Measurements from ENCODE around the gene DYNC1LI2.
A peak's percentile ranks its signal among the peaks of the same experiment; 100 is the strongest.

DYNC1LI2 gene

DNA sequence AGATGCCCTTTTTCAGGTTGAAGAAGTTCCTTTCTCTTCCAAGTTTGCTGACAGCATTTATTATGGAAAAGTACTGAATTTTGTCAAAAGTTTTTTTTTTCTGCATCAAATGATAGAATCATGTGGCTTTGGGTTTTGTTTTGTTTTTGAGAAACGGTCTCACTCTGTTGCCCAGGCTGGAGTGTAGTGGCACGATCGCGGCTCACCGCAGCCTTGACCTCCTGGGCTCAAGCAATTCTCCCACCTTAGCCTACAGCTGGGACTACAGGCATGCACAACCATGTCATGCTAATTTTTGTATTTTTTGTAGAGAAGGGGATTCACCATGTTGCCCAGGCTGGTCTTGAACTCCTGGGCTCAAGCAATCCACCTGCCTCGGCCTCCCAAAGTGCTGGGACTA, 62.1 kb downstream of the DYNC1LI2 start:
- ChIA-PET POLR2A (no interaction called here), CTCF (no interaction called here)
- no peak overlapping the region for H3K27ac ChIP-seq (ENCODE audit: extremely low read depth, low read depth, low read length)
- peaks cover 0 to 10% of the 10 kb centered on the region in 2 experiments; a peak in 1 of 3 replicates for H3K36me3 ChIP-seq (ENCODE audit: control insufficient read depth in 2 of 2, insufficient read depth in 1 of 2, low read length in 2 of 2)
- H3K9me3 ChIP-seq (ENCODE audit: control insufficient read depth, insufficient read depth, low read depth, low read length), result no peaks in the 10 kb centered on the region
- TF ChIP-seq YY2 (tag by site-specific recombination; IDR thresholded peaks at IDR 0.05) (no peak), ZNF426 (tag by site-specific recombination; IDR thresholded peaks at IDR 0.05) (no peak), ZNF624 (tag by site-specific recombination; IDR thresholded peaks at IDR 0.05) (no peak), ZSCAN23 (tag by site-specific recombination; IDR thresholded peaks at IDR 0.05) (no peak)
- TF ChIP-seq, protein P1, sequence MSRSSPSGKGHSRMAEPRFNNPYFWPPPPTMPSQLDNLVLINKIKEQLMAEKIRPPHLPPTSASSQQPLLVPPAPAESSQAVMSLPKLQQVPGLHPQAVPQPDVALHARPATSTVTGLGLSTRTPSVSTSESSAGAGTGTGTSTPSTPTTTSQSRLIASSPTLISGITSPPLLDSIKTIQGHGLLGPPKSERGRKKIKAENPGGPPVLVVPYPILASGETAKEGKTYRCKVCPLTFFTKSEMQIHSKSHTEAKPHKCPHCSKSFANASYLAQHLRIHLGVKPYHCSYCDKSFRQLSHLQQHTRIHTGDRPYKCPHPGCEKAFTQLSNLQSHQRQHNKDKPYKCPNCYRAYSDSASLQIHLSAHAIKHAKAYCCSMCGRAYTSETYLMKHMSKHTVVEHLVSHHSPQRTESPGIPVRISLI (tag by site-specific recombination; IDR thresholded peaks at IDR 0.05), result no peak
- H3K4me3 ChIP-seq (ENCODE audit: low read depth, low read length), result no peak overlapping the region
- H3K4me1 ChIP-seq (ENCODE audit: control insufficient read depth, insufficient read depth, low read length), result peaks cover 6% of the 10 kb centered on the region; the same call in 1 of the 2 replicates

DNA sequence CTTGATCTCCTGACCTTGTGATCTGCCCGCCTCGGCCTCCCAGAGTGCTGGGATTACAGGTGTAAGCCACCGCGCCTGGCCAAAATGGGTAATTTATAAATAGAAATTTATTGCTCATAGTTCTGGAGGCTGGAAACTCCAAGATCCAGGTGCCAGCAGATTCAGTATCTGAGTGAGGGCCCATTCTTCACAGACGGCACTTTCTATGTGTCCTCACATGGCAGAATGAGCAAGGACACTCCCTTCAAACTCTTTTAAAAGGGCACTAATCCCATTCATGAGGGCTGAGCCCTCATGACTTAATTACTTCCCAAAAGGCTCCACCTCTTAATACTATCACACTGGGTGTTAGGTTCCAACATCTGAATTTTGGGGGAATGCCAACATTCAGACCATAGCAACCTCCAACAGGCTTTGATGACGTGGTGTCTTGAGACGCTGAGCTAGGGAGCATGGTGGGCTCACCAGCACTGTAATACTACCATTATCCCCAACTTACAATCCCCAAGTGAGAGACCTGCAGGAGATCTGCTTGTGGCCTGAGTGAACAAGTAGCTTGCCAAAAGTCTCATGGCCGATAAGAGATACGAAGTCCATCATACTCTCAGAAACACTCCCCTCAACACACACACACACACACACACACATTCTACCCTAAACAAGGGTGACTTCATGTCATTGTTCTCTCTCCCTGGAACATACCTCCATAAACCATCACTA, 63.3 kb downstream of the DYNC1LI2 start:
- H3K4me1 ChIP-seq (ENCODE audit: control insufficient read depth, insufficient read depth, low read length), result peaks cover 6% of the 10 kb centered on the region; the same call in 1 of the 2 replicates
- no peak overlapping the region for H3K4me3 ChIP-seq (ENCODE audit: low read depth, low read length)
- POLR2A ChIA-PET, result interaction anchor here (0.7 kb wide), 1 partner anchor 12 kb away, joined by 6 read pairs; no protein-coding TSS in a partner anchor
- H3K27ac ChIP-seq (ENCODE audit: extremely low read depth, low read depth, low read length), result no peak overlapping the region
- CTCF ChIA-PET, result interaction anchor here (0.6 to 1.0 kb wide), 2 partner anchors 25 to 85 kb away, joined by 3 to 4 read pairs; no protein-coding TSS in a partner anchor
- H3K36me3 ChIP-seq (ENCODE audit: control insufficient read depth in 2 of 2, insufficient read depth in 1 of 2, low read length in 2 of 2), result peaks cover 0 to 4% of the 10 kb centered on the region in 2 experiments; a peak in 1 of 3 replicates
- no peaks in the 10 kb centered on the region for H3K9me3 ChIP-seq (ENCODE audit: control insufficient read depth, insufficient read depth, low read depth, low read length)
- TF ChIP-seq, protein P2, sequence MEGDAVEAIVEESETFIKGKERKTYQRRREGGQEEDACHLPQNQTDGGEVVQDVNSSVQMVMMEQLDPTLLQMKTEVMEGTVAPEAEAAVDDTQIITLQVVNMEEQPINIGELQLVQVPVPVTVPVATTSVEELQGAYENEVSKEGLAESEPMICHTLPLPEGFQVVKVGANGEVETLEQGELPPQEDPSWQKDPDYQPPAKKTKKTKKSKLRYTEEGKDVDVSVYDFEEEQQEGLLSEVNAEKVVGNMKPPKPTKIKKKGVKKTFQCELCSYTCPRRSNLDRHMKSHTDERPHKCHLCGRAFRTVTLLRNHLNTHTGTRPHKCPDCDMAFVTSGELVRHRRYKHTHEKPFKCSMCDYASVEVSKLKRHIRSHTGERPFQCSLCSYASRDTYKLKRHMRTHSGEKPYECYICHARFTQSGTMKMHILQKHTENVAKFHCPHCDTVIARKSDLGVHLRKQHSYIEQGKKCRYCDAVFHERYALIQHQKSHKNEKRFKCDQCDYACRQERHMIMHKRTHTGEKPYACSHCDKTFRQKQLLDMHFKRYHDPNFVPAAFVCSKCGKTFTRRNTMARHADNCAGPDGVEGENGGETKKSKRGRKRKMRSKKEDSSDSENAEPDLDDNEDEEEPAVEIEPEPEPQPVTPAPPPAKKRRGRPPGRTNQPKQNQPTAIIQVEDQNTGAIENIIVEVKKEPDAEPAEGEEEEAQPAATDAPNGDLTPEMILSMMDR (tag by site-specific recombination; IDR thresholded peaks at IDR 0.05), result no peak
- TF ChIP-seq ZNF19 (tag by site-specific recombination; IDR thresholded peaks at IDR 0.05; ENCODE audit: low read depth) (no peak), ZNF521 (tag by site-specific recombination; IDR thresholded peaks at IDR 0.05) (no peak), ZNF239 (tag by site-specific recombination; IDR thresholded peaks at IDR 0.05) (0 out of 2 replicates have a peak, but pooled peaks have one; percentile 32), ZBTB20 (tag by site-specific recombination; IDR thresholded peaks at IDR 0.05) (no peak), KLF9 (tag by site-specific recombination; IDR thresholded peaks at IDR 0.05; ENCODE audit: low read depth) (0 out of 2 replicates have a peak, but pooled peaks have one; percentile 28), ZNF140 (tag by site-specific recombination; IDR thresholded peaks at IDR 0.05) (no peak), ZNF302 (tag by site-specific recombination; IDR thresholded peaks at IDR 0.05; ENCODE audit: low read depth) (no peak), ZNF561 (tag by site-specific recombination; IDR thresholded peaks at IDR 0.05; ENCODE audit: borderline replicate concordance) (0 out of 2 replicates have a peak, but pooled peaks have one; percentile 20), ZFP69B (tag by site-specific recombination; IDR thresholded peaks at IDR 0.05) (no peak), ZNF501 (tag by site-specific recombination; IDR thresholded peaks at IDR 0.05) (no peak), ZNF544 (tag by site-specific recombination; IDR thresholded peaks at IDR 0.05) (no peak), ZNF341 (tag by site-specific recombination; IDR thresholded peaks at IDR 0.05; ENCODE audit: low read depth) (no peak), ZNF837 (tag by site-specific recombination; IDR thresholded peaks at IDR 0.05) (no peak), ZNF76 (tag by site-specific recombination; IDR thresholded peaks at IDR 0.05; ENCODE audit: borderline replicate concordance, low read depth) (no peak), KLF16 (tag by site-specific recombination; IDR thresholded peaks at IDR 0.05) (peak; percentile 64; the same call in 1 of the 2 replicates), ZNF391 (tag by site-specific recombination; IDR thresholded peaks at IDR 0.05; ENCODE audit: borderline replicate concordance, low read depth) (peak; percentile 64; the same call in 1 of the 2 replicates)
- TF ChIP-seq, protein P3, sequence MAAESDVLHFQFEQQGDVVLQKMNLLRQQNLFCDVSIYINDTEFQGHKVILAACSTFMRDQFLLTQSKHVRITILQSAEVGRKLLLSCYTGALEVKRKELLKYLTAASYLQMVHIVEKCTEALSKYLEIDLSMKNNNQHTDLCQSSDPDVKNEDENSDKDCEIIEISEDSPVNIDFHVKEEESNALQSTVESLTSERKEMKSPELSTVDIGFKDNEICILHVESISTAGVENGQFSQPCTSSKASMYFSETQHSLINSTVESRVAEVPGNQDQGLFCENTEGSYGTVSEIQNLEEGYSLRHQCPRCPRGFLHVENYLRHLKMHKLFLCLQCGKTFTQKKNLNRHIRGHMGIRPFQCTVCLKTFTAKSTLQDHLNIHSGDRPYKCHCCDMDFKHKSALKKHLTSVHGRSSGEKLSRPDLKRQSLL (tag by site-specific recombination; IDR thresholded peaks at IDR 0.05), result no peak
- TF ChIP-seq, protein P4, sequence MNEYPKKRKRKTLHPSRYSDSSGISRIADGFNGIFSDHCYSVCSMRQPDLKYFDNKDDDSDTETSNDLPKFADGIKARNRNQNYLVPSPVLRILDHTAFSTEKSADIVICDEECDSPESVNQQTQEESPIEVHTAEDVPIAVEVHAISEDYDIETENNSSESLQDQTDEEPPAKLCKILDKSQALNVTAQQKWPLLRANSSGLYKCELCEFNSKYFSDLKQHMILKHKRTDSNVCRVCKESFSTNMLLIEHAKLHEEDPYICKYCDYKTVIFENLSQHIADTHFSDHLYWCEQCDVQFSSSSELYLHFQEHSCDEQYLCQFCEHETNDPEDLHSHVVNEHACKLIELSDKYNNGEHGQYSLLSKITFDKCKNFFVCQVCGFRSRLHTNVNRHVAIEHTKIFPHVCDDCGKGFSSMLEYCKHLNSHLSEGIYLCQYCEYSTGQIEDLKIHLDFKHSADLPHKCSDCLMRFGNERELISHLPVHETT (tag by site-specific recombination; IDR thresholded peaks at IDR 0.05), result peak; percentile 65; the same call in 1 of the 2 replicates
- TF ChIP-seq, protein P5, sequence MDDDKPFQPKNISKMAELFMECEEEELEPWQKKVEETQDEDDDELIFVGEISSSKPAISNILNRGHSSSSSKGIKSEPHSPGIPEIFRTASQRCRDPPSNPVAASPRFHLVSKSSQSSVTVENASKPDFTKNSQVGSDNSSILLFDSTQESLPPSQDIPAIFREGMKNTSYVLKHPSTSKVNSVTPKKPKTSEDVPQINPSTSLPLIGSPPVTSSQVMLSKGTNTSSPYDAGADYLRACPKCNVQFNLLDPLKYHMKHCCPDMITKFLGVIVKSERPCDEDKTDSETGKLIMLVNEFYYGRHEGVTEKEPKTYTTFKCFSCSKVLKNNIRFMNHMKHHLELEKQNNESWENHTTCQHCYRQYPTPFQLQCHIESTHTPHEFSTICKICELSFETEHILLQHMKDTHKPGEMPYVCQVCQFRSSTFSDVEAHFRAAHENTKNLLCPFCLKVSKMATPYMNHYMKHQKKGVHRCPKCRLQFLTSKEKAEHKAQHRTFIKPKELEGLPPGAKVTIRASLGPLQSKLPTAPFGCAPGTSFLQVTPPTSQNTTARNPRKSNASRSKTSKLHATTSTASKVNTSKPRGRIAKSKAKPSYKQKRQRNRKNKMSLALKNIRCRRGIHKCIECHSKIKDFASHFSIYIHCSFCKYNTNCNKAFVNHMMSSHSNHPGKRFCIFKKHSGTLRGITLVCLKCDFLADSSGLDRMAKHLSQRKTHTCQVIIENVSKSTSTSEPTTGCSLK (tag by site-specific recombination; IDR thresholded peaks at IDR 0.05), result no peak
- TF ChIP-seq, protein P6, sequence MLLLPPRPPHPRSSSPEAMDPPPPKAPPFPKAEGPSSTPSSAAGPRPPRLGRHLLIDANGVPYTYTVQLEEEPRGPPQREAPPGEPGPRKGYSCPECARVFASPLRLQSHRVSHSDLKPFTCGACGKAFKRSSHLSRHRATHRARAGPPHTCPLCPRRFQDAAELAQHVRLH (tag by site-specific recombination; IDR thresholded peaks at IDR 0.05), result peak; percentile 72

Data from HEK293 (cell line).